Fibroblast of lung (primary cell): ENCODE measurements around the gene PGM2L1.

Source experiments
- EZH2 ChIP-seq: IDR thresholded peaks from 2 replicates; pipeline ENCODE4 v1.5.1; 2012; ENCODE audit warnings: low read length, control low read depth, mild to moderate bottlenecking; ENCODE audit errors: missing control alignments
- TF ChIP-seq, protein P1 (sequence below), 2 donors: IDR thresholded peaks in 1 of 2; conservative IDR thresholded peaks in 1 of 2; 1 replicate in 1 of 2; 2 replicates in 1 of 2; pipeline ENCODE4 v1.5.1; 2011 to 2012; ENCODE audit warnings: low read length in 2 of 2, control low read depth in 1 of 2, inconsistent platforms in 1 of 2, low read depth in 1 of 2, mild to moderate bottlenecking in 1 of 2

DNA sequence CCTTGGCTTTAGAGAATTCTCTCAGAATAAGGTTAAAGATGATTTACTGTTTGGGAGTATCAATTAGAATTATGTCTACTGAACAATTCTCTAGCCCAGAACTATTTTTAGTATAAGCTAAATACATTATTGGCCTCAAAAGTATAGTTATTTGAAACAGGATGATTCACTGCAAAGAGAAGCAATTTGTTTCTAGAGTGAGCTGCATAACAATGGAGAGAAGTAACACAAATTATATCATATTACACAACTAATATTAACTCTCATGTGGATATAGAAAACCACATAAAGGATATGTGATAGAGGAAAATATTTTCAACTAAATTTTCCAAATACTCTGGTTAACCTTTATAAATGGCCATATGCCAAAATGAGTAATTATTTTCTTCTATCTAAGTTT lies 24.9 kb downstream of the PGM2L1 start:
- no peak for TF ChIP-seq EZH2
- TF ChIP-seq, protein P1, sequence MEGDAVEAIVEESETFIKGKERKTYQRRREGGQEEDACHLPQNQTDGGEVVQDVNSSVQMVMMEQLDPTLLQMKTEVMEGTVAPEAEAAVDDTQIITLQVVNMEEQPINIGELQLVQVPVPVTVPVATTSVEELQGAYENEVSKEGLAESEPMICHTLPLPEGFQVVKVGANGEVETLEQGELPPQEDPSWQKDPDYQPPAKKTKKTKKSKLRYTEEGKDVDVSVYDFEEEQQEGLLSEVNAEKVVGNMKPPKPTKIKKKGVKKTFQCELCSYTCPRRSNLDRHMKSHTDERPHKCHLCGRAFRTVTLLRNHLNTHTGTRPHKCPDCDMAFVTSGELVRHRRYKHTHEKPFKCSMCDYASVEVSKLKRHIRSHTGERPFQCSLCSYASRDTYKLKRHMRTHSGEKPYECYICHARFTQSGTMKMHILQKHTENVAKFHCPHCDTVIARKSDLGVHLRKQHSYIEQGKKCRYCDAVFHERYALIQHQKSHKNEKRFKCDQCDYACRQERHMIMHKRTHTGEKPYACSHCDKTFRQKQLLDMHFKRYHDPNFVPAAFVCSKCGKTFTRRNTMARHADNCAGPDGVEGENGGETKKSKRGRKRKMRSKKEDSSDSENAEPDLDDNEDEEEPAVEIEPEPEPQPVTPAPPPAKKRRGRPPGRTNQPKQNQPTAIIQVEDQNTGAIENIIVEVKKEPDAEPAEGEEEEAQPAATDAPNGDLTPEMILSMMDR (conservative IDR thresholded peaks at IDR 0.05 in 1 of 2, IDR thresholded peaks at IDR 0.05 in 1 of 2; ENCODE audit: low read depth in 1 of 2, low read length in 2 of 2), result no peak
